Epithelial cell of esophagus (primary cell): ENCODE measurements around the gene STYXL1.

Experiments used
- DNase-seq: peaks from one replicate; pipeline ENCODE4 v3.0.0; 2010; ENCODE audit warnings: low read depth
- H3K4me3 ChIP-seq: 2 replicates; pipeline ENCODE4 v1.5.1; 2011; ENCODE audit warnings: mild to moderate bottlenecking, low read length, control low read depth
- CTCF ChIP-seq: IDR thresholded peaks from 2 replicates; pipeline ENCODE4 v1.5.1; 2011; ENCODE audit warnings: low read depth, mild to moderate bottlenecking, low read length, control low read depth, inconsistent platforms; ENCODE audit not compliant: insufficient read depth; ENCODE audit errors: missing control alignments

The STYXL1 gene

GRCh38 chr7:75950111-75950681 lies 97.6 kb downstream of the STYXL1 start:
- no peak overlapping the region for H3K4me3 ChIP-seq
- peak; percentile 17 for DNase-seq
- no peak for TF ChIP-seq CTCF

GRCh38 chr7:75948179-75948578 lies 99.6 kb downstream of the STYXL1 start:
- TF ChIP-seq CTCF: no peak
- no peak overlapping the region for H3K4me3 ChIP-seq
- DNase-seq: no peak
